ENCODE results near the gene SEMA3G.

DNA sequence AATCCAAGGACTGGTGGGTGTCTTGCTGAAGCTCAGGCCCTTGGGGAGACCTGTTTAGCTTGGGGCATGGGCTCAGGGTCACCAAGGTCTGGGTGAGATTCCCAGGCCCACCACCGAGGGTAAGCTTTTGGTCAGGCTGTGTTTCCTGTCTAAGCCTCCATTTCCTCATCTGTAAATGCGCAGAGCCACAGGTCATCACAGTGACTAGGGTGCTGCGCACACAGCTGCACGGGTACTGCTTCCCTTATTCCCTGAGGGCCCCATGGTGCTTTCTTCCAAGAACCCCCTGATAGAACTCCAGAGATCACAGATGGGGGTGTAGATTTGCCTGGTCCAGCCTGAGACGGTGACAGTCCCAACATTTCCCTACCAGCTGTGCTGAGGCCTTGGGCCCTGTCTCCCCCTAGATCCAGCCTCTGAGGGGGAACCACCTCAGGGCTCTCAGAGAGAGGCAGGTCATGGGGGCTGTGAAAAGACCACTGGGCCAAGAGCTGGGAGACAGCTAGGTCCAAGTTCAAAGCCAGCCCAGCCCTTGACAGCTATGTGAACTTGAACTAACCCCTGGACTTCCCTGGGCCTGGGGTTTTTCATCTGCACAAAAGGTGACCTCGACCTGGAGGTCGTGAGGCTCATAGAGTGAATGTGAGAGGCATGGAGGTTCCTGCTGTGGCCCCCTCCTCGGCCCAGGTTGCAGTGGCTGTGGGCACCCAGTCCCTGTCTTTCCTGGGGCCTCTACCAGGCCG, 60.7 kb downstream of the SEMA3G start:
- TF ChIP-seq EZH2 (IDR thresholded peaks at IDR 0.05) (no peak), FOXP2 (optimal IDR thresholded peaks at IDR 0.05; ENCODE audit: control extremely low read depth, extremely low read length, insufficient read depth) (no peak), POLR2AphosphoS5 (IDR thresholded peaks at IDR 0.05; ENCODE audit: borderline replicate concordance, low read depth, low read length) (no peak)
